BJ (cell line): ENCODE data around the gene OR10S1. TPM values are rescaled to one million over a fixed set of nuclear protein-coding genes. Genes with fewer than 3 reads are reported as not detected.

Experiments used
- CTCF ChIA-PET: fragments of 350-600 bp; formaldehyde crosslinking; extraction: SDS; loops from one replicate; lab custom pipeline; 2021; ENCODE audit warnings: antibody characterized with exemption, inconsistent platforms; lab: Yijun Ruan, JAX
- POLR2A ChIA-PET: fragments of 300-600 bp; sonication (Branson Sonifier 250); formaldehyde crosslinking; extraction: SDS; loops from one replicate; lab custom pipeline; 2021; ENCODE audit warnings: antibody characterized with exemption; lab: Charles Lee
- DNase-seq: peaks from one replicate; pipeline ENCODE4 v3.0.0-alpha.2; 2011; ENCODE audit warnings: low read depth
- H3K27me3 ChIP-seq: 2 replicates; pipeline ENCODE4 v1.6.0; 2011; ENCODE audit warnings: low read length; ENCODE audit not compliant: control insufficient read depth, insufficient read depth
- H3K36me3 ChIP-seq: 2 replicates; pipeline ENCODE4 v1.5.1; 2011; ENCODE audit warnings: low read length; ENCODE audit not compliant: control insufficient read depth, insufficient read depth
- H3K4me3 ChIP-seq: 2 replicates; pipeline ENCODE4 v1.5.1; 2011; ENCODE audit warnings: low read depth, mild to moderate bottlenecking, control low read depth, low read length
- CTCF ChIP-seq: IDR thresholded peaks from 2 replicates; pipeline ENCODE4 v1.5.1; 2011; ENCODE audit warnings: low read depth, mild to moderate bottlenecking, control low read depth, inconsistent platforms, low read length, moderate library complexity; ENCODE audit not compliant: insufficient read depth
- polyA plus RNA-seq: library from polyadenylated mRNA; depleted of rRNA; stranded (reverse); fragments of >200 nt; gene quantifications from 2 replicates; pipeline ENCODE4 v1.2.3, GENCODE V29; 2011; rRNA removed

Gene OR10S1
- polyA plus RNA-seq, 1 experiment: not detected

- CTCF ChIA-PET: no interaction called here
Observed at GRCh38 chr11:123943738-123944137, 33.8 kb downstream of the OR10S1 start, which contains the start of gene OR6T1. Gene OR6T1, minus strand, starts transcription at chr11:123943838. Its CDS starts 0 bp downstream, at chr11:123943838.

DNA sequence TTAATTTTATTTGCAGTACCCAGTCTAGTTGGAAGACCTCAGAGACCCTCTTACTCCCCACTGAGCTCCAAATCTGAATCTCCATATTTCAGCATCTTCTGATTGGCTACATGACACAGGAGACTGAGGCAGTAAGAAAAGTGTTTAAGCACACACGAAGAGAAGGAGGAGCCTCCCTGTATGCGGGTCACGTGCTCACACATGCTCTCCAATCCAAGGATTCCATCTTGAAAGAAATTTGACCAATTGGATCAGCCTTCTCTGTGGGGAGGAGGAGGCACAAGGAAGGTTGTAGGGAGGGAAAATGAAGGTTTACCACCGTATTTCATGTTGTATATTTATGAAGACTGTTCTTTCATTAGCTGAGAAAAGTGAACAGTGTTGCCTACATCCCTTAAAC lies 35.2 kb downstream of the OR10S1 start:
- no peak for TF ChIP-seq CTCF
- DNase-seq: no peak
- Histone ChIP-seq H3K36me3 (no peaks in the 10 kb centered on the region), H3K4me3 (no peak overlapping the region), H3K27me3 (no peaks in the 10 kb centered on the region)
- CTCF ChIA-PET: no interaction called here
- POLR2A ChIA-PET: no interaction called here

More at GRCh38 chr11:123943738-123944137, 33.8 kb downstream of the OR10S1 start, which contains the start of gene OR6T1:
- no peaks in the 10 kb centered on the region for H3K36me3 ChIP-seq
- H3K4me3 ChIP-seq: no peak within 1 kb of the TSS
- POLR2A ChIA-PET: no interaction called here
- no peak for DNase-seq
- no peak for TF ChIP-seq CTCF
- no peaks in the 10 kb centered on the region for H3K27me3 ChIP-seq

- ChIA-PET CTCF (interaction anchor here (0.7 kb wide), 1 partner anchor 877 kb away, joined by 3 read pairs; no protein-coding TSS in a partner anchor), POLR2A (no interaction called here)
- no peak for DNase-seq
- Histone ChIP-seq H3K36me3 (no peaks in the 10 kb centered on the region), H3K27me3 (no peaks in the 10 kb centered on the region), H3K4me3 (no peak within 1 kb of the TSS)
- no peak for TF ChIP-seq CTCF
Observed at GRCh38 chr11:123939317-123939716, 38.3 kb downstream of the OR10S1 start, which contains the start of gene OR4D5. Gene OR4D5, plus strand, starts transcription at chr11:123939617. Its CDS starts 0 bp downstream, at chr11:123939617.

Other genes with a start within 250 kb of the OR10S1 start
- 7.4 and 8.9 TPM in 2 replicates for gene ZNF202, start 236.1 kb downstream of the OR10S1 start, polyA plus RNA-seq
- gene OR6X1, start 223.3 kb downstream of the OR10S1 start, polyA plus RNA-seq: not detected in 2 replicates
- not detected in 2 replicates for gene OR6M1, start 171.4 kb downstream of the OR10S1 start, polyA plus RNA-seq
- not detected in 2 replicates for gene TMEM225, start 92.1 kb downstream of the OR10S1 start, polyA plus RNA-seq
- not detected in 2 replicates for gene OR8D4, start 75.6 kb downstream of the OR10S1 start, polyA plus RNA-seq
- gene OR4D5, start 38.2 kb downstream of the OR10S1 start, polyA plus RNA-seq: not detected in 2 replicates
- gene OR6T1, start 33.9 kb downstream of the OR10S1 start, polyA plus RNA-seq: not detected in 2 replicates
- gene OR10G6, start 17.4 kb upstream of the OR10S1 start, polyA plus RNA-seq: not detected in 2 replicates
- not detected in 2 replicates for gene OR10G4, start 35.2 kb upstream of the OR10S1 start, polyA plus RNA-seq
- not detected in 2 replicates for gene OR10G9, start 45.2 kb upstream of the OR10S1 start, polyA plus RNA-seq
- gene OR10G8, start 49.0 kb upstream of the OR10S1 start, polyA plus RNA-seq: not detected in 2 replicates
- gene OR10G7, start 63.5 kb upstream of the OR10S1 start, polyA plus RNA-seq: not detected in 2 replicates
- gene VWA5A, start 137.7 kb upstream of the OR10S1 start, polyA plus RNA-seq: 6.8 and 7.1 TPM in 2 replicates
- gene OR10D3, start 205.6 kb upstream of the OR10S1 start, polyA plus RNA-seq: not detected in 2 replicates